SK-N-SH (cell line): Measurements from ENCODE around the gene ROBO1.

Source experiments
- CTCF ChIP-seq: fragments of 200-600 bp; sonication (generic); IDR thresholded peaks from 2 replicates; pipeline ENCODE4 v1.6.1; 2017; ENCODE audit warnings: antibody characterized with exemption, mild to moderate bottlenecking, moderate library complexity
- FOXJ3 ChIP-seq: sonication (generic); formaldehyde crosslinking; IDR thresholded peaks from 2 replicates; pipeline ENCODE4 v1.5.1; 2020; ENCODE audit warnings: mild to moderate bottlenecking, missing genetic modification reagents
- NFIC ChIP-seq: IDR thresholded peaks from 2 replicates; pipeline ENCODE4 v1.4.0; 2012; ENCODE audit warnings: borderline replicate concordance
- POLR2AphosphoS5 ChIP-seq: IDR thresholded peaks from 2 replicates; pipeline ENCODE4 v1.6.1; 2012; ENCODE audit warnings: low read depth, low read length
- TCF12 ChIP-seq: IDR thresholded peaks from 2 replicates; pipeline ENCODE4 v1.4.0; 2012

GRCh38 chr3:79424811-79425210 lies 343.0 kb downstream of the ROBO1 start:
- TF ChIP-seq CTCF (no peak), FOXJ3 (no peak), NFIC (no peak), POLR2AphosphoS5 (no peak), TCF12 (no peak)
